DND-41 (cell line): ENCODE data around the gene PPFIA2.

ENCODE experiments used
- ATAC-seq: fragments of 200-7000 bp; cut with Tn5 transposase; 3 replicates; pipeline ENCODE4 v1.9.1; 2021; ENCODE audit warnings: low read depth; ENCODE audit not compliant: insufficient read depth
- DNase-seq: peaks from one replicate; pipeline ENCODE4 v3.0.0-alpha.2; 2020
- H2AFZ ChIP-seq: 2 replicates; pipeline ENCODE4 v1.6.0; 2012; ENCODE audit warnings: low read depth, low read length
- H3K27ac ChIP-seq: 2 replicates; pipeline ENCODE4 v1.5.1; 2012; ENCODE audit warnings: low read length, inconsistent platforms
- H3K27me3 ChIP-seq: fragments of 200-600 bp; sonication (generic); 2 replicates; pipeline ENCODE4 v1.6.0; 2012; ENCODE audit warnings: low read length, mild to moderate bottlenecking, inconsistent platforms; ENCODE audit not compliant: insufficient read depth, poor library complexity
- H3K36me3 ChIP-seq: 2 replicates; pipeline ENCODE4 v1.5.1; 2012; ENCODE audit warnings: low read length, inconsistent platforms; ENCODE audit not compliant: insufficient read depth
- H3K4me1 ChIP-seq: 2 replicates; pipeline ENCODE4 v1.5.1; 2012; ENCODE audit warnings: mild to moderate bottlenecking, low read length; ENCODE audit not compliant: insufficient read depth
- H3K4me2 ChIP-seq: 2 replicates; pipeline ENCODE4 v1.6.0; 2012; ENCODE audit warnings: mild to moderate bottlenecking, moderate library complexity, low read length, inconsistent platforms; ENCODE audit not compliant: insufficient read depth
- H3K4me3 ChIP-seq, 2 experiments: fragments of 200-600 bp in 1 of 2; shearing (Covaris generic) in 1 of 2; 2 replicates each; pipeline ENCODE4 v1.5.1; 2012 to 2016; ENCODE audit warnings: inconsistent platforms in 2 of 2, low read length in 2 of 2, mild to moderate bottlenecking in 2 of 2, low read depth in 1 of 2, moderate library complexity in 1 of 2
- H3K79me2 ChIP-seq: 2 replicates; pipeline ENCODE4 v1.6.0; 2012; ENCODE audit warnings: low read length, inconsistent platforms; ENCODE audit not compliant: insufficient read depth
- H3K9ac ChIP-seq: 2 replicates; pipeline ENCODE4 v1.6.0; 2012; ENCODE audit warnings: low read depth, mild to moderate bottlenecking, inconsistent platforms, low read length, moderate library complexity
- H3K9me3 ChIP-seq: 2 replicates; pipeline ENCODE4 v1.5.1; 2012; ENCODE audit warnings: low read length, moderate library complexity, mild to moderate bottlenecking, inconsistent platforms; ENCODE audit not compliant: insufficient read depth, severe bottlenecking
- H4K20me1 ChIP-seq: 2 replicates; pipeline ENCODE4 v1.6.0; 2012; ENCODE audit warnings: low read length; ENCODE audit not compliant: insufficient read depth
- CTCF ChIP-seq: IDR thresholded peaks from 2 replicates; pipeline ENCODE4 v1.5.1; 2012; ENCODE audit warnings: borderline replicate concordance, low read length, moderate library complexity, mild to moderate bottlenecking; ENCODE audit not compliant: poor library complexity, severe bottlenecking; ENCODE audit errors: extremely low read depth
- EZH2 ChIP-seq: IDR thresholded peaks from 3 replicates; pipeline ENCODE4 v1.6.1; 2012; ENCODE audit warnings: borderline replicate concordance, low read depth, mild to moderate bottlenecking, moderate library complexity, low read length, inconsistent platforms; ENCODE audit not compliant: severe bottlenecking

Gene PPFIA2

GRCh38 chr12:81412940-81413339 lies 346.2 kb downstream of the PPFIA2 start:
- H2AFZ ChIP-seq = no peak overlapping the region
- no peak overlapping the region for H3K27ac ChIP-seq
- H3K4me1 ChIP-seq = no peaks in the 10 kb centered on the region

GRCh38 chr12:81403348-81403747 lies 355.8 kb downstream of the PPFIA2 start:
- Histone ChIP-seq H2AFZ (no peak overlapping the region), H4K20me1 (no peaks in the 10 kb centered on the region), H3K79me2 (no peaks in the 10 kb centered on the region), H3K27me3 (no peaks in the 10 kb centered on the region), H3K4me2 (no peak overlapping the region), H3K4me3 (no peak overlapping the region), H3K4me1 (no peaks in the 10 kb centered on the region), H3K27ac (no peak overlapping the region), H3K9ac (no peak overlapping the region), H3K36me3 (no peaks in the 10 kb centered on the region), H3K9me3 (no peaks in the 10 kb centered on the region)
- TF ChIP-seq EZH2 (no peak), CTCF (no peak)
- DNase-seq (no peak), ATAC-seq (no peak)

More at GRCh38 chr12:81412940-81413339, 346.2 kb downstream of the PPFIA2 start:
- H3K9me3 ChIP-seq = no peaks in the 10 kb centered on the region
- H3K9ac ChIP-seq = no peak overlapping the region
- no peaks in the 10 kb centered on the region for H4K20me1 ChIP-seq
- H3K4me2 ChIP-seq = no peak overlapping the region
- TF ChIP-seq EZH2 = no peak
- TF ChIP-seq CTCF = no peak
- no peaks in the 10 kb centered on the region for H3K36me3 ChIP-seq
- H3K4me3 ChIP-seq = no peak overlapping the region
- no peaks in the 10 kb centered on the region for H3K27me3 ChIP-seq
- no peak for ATAC-seq
- no peak for DNase-seq
- no peaks in the 10 kb centered on the region for H3K79me2 ChIP-seq

GRCh38 chr12:81401241-81401640 lies 357.9 kb downstream of the PPFIA2 start:
- no peak overlapping the region for H3K9ac ChIP-seq
- no peak overlapping the region for H2AFZ ChIP-seq
- no peaks in the 10 kb centered on the region for H3K4me1 ChIP-seq
- no peak for ATAC-seq
- DNase-seq = no peak
- no peak overlapping the region for H3K4me3 ChIP-seq
- H3K27ac ChIP-seq = no peak overlapping the region
- TF ChIP-seq EZH2 (no peak), CTCF (no peak)
- H3K79me2 ChIP-seq = no peaks in the 10 kb centered on the region
- no peaks in the 10 kb centered on the region for H4K20me1 ChIP-seq
- H3K9me3 ChIP-seq = no peaks in the 10 kb centered on the region
- no peak overlapping the region for H3K4me2 ChIP-seq
- H3K36me3 ChIP-seq = no peaks in the 10 kb centered on the region
- no peaks in the 10 kb centered on the region for H3K27me3 ChIP-seq

GRCh38 chr12:81400024-81400423 lies 359.1 kb downstream of the PPFIA2 start:
- Histone ChIP-seq H3K27me3 (no peaks in the 10 kb centered on the region), H3K4me2 (no peak overlapping the region), H3K36me3 (no peaks in the 10 kb centered on the region), H2AFZ (no peak overlapping the region), H3K27ac (no peak overlapping the region), H3K9ac (no peak overlapping the region), H3K79me2 (no peaks in the 10 kb centered on the region), H3K4me3 (no peak overlapping the region), H3K9me3 (no peaks in the 10 kb centered on the region), H4K20me1 (no peaks in the 10 kb centered on the region), H3K4me1 (no peaks in the 10 kb centered on the region)
- no peak for TF ChIP-seq EZH2
- TF ChIP-seq CTCF = no peak
- DNase-seq (no peak), ATAC-seq (no peak)
